Effector CD8-positive, alpha-beta T cell (primary cell): ENCODE measurements around the gene NIBAN1.
A peak's percentile ranks its signal among the peaks of the same experiment; 100 is the strongest.
"Not testable (repeated sequence)": the region's sequence is repeated elsewhere in the genome, so short reads cannot be mapped to it uniquely, and the experiment has no call there.

Source experiments
- DNase-seq: peaks from one replicate; lab custom pipeline; 2025; lab: John Stamatoyannopoulos, UW
- total RNA-seq, 4 experiments: gene quantifications; one replicate each; lab custom pipeline; 2026; lab: John Stamatoyannopoulos, UW

NIBAN1 gene
- total RNA-seq: 381 to 805 (median 472) reads per million in 4 experiments

- peak; percentile 12 for DNase-seq
Measured at GRCh38 chr1:184974056-184974836, at the start of gene NIBAN1. Gene NIBAN1, minus strand, starts transcription at chr1:184974508. Its CDS starts 152 bp downstream, at chr1:184974356.

DNA sequence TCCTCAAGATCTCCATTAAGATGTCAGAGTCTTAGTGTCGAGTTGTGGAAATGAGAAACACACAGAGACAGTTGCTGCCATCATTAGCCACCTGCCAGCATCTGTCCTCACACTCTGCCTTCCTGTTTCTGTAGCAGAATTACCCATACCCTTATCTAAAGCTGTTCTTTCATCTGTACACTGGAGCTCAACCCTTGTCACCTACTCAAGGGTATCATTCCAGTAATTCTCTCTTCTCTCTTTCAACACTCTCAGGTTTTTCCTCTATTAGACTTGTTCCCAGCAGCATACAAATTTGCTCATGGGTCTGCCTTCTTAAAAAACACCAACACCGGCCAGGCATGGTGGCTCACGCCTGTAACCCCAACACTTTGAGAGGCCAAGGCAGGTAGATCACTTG, 43.7 kb upstream of the NIBAN1 start:
- DNase-seq: no peak

- DNase-seq: no peak
Measured at GRCh38 chr1:185017338-185017737, 43.0 kb upstream of the NIBAN1 start.

DNA sequence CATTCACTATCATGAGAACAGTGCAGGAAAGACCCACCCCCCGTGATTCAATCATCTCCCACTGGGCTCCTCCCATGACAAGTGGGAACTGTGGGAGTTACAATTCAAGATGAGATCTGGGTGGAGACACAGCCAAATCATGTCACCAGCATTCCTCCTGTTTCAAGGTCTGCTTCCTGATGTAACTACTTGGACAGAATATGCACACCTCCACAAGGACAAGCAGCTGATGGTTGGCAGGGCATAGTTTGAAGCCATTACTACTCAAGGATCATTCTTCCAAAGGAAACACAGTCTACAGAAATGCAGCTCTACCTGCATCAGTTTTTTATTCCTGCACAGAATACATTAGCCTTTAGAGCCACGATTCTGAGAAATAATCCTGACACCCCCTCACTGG, 42.6 kb upstream of the NIBAN1 start:
- DNase-seq: no peak

DNA sequence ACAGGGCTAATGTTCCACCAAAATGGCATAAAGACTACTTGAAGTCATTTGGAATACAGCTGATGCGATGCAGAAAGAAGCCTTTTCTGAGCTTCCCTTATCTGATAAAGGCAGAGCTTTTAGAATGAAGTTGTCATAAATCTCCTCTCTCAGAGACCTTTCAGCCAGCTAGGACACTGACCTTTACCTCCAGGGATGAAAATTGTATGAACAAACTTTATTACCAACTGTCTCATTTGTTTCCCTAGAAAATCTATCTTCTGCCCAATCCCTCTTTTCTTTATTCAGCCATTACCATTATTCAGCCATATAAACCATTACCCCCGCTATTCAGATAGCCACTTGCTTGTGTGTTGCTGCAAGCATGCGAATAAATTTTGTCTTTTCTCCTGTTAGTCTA, 41.3 kb upstream of the NIBAN1 start:
- DNase-seq: no peak

DNA sequence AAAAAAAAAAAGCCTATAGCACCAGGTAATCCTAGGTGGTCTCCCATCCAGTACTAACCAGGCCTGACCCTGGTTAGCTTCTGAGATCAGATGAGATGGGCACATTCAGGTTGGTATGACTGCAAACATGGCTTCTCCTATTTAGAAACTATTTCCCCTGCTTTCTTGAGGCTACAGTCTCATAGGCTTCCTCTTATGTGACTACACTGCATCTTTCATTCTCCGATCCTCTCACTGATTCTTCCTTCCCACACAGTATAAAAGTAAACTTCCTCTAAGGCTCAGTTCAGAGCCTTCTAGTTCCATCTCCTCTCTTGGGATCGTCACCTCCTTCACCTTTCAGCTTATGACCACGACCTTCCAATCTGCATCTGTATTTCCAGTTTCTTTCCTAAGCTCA, 40.6 kb upstream of the NIBAN1 start:
- DNase-seq: no peak

- DNase-seq: no peak
Measured at GRCh38 chr1:185010361-185010760, 36.1 kb upstream of the NIBAN1 start.

DNA sequence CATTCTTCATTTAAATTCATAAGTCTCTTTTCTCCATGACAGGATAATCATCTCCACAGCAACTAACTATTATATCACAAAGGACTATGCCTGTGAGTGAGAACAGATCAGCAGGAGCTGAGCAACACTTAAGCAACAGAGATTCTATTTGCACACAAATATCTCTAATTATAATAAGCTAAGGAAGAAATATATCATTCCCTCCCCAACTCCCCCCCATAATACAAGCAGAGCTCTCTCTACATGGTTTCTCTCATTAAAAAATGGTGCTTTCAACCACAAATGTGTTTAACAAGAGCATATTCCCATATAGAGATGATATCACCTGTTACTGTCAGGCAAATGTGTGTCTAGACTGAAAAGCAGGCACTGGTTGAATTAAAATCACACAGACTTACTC, 34.5 kb upstream of the NIBAN1 start:
- DNase-seq: no peak

- not testable (repeated sequence) for DNase-seq
Measured at GRCh38 chr1:185001312-185001880, 27.1 kb upstream of the NIBAN1 start.

DNA sequence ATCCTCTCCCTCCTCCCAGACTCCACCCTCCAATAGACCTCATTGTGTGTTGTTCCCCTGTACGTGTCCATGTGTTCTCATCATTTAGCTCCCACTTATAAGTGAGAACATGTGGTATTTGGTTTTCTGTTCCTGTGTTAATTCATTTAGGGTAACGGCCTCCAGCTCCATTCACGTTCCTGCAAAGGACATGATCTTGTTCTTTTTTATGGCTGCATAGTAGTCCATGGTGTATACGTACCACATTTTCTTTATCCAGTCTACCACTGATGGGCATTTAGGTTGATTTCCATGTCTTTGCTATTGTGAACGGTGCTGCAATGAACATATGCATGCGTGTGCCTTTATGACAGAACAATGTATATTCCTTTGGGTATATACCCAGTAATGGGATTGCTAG, 25.7 kb upstream of the NIBAN1 start:
- DNase-seq: not testable (repeated sequence)

DNA sequence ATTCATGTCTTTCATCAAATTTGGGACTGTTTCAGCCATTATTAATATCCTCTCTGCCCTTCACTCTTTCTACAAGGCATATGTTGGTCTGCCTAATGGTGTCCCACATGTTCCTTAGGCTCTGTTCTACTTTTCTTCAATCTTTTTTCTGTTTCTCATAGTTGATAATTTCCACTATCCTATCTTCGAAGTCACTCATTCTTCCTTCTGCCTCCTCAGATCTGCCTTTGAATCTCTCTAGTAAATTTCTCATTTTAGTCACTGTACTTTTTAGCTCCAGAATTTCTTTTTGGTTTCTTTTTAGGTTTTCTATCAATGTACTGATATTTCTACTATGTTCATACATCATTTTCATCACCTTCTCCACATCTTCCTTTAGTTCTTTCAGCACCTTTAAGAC, 20.0 kb upstream of the NIBAN1 start:
- no peak for DNase-seq

GRCh38 chr1:184992271-184992670, 18.0 kb upstream of the NIBAN1 start:
- no peak for DNase-seq

DNA sequence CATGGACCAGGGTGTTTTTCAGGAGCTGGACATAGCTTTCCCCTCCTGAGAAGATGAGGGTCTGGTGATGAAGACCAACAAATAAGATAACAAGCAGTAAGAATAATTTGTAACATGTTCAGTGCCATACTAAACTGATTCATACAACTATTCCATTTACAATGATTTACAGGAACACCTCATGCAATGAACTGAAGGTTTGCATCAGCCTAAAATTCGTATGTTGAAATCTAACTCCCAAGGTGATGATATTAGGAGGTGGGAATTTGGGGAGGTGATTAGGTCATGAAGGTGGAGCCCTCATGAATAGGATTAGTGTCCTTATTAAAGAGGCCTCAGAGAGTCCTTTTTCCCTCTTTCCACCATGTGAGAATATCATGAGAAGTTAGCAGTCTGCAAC, 15.9 kb upstream of the NIBAN1 start:
- no peak for DNase-seq

GRCh38 chr1:184988506-184988905, 14.2 kb upstream of the NIBAN1 start:
- DNase-seq: no peak

- DNase-seq: no peak
Measured at GRCh38 chr1:184987696-184988095, 13.4 kb upstream of the NIBAN1 start.

DNA sequence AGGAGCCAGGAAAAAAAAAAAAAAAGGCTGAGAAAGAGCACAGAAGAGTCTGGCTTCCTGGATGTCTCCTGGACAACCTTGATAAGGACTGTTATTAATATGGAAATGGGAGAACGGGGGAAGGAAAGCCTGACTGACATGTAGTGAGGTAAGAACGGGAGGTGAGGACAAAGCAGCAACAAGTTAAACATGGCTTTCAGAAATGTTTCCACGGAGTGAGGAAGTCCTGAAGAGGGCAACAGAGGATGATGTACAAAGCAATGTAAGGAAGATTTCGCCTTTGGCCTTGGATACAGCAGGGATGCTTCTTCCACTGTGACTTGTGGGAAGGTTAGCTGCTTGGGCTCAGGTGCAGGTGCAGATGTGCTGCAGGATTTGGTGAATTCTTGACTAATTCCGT, 11.9 kb upstream of the NIBAN1 start:
- DNase-seq: no peak

DNA sequence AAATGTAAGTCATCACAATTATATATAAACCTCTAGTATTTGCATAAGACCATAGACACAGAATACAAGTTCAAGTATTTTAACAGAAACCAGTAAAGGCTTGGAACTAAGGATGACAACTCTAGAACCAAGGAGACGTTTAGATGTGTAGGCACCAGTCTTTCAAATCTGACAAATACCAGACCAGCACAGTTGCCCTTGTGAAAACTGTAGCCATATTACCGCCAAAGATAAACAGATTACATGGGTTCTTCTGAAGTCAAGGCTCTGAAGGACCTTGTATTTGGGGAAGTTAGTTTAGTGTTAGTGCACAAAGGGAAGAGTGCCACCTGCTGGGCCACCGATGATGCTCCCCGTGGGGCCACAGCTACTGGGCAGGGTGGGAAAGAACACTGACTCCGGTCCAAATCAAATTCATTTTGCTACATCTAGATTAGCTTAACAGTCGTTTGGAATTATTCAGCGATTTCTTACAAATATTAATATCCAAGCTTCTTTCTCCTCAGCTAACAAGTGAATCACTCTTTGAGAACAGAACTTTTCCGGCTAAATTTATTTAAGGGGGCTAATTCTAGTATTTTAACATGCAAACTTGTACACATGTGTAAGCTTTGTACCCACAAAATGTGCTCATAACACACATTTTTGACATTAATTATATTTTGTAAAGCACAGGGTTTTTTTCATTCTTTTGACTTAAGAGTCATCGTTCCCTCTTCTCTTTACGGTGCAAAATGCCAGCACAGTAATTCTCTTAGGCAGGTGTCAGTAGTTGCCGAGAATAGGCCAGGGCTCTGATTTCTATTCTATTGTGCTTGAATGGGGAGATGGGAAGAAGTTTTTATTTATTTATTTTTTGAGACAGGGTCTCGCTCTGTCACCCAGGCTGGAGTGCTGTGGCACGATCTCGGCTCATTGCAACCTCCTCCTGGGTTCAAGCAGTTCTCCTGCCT, 8.0 kb upstream of the NIBAN1 start:
- DNase-seq: peak; percentile 31

- no peak for DNase-seq
Measured at GRCh38 chr1:184980726-184981125, 6.4 kb upstream of the NIBAN1 start.

DNA sequence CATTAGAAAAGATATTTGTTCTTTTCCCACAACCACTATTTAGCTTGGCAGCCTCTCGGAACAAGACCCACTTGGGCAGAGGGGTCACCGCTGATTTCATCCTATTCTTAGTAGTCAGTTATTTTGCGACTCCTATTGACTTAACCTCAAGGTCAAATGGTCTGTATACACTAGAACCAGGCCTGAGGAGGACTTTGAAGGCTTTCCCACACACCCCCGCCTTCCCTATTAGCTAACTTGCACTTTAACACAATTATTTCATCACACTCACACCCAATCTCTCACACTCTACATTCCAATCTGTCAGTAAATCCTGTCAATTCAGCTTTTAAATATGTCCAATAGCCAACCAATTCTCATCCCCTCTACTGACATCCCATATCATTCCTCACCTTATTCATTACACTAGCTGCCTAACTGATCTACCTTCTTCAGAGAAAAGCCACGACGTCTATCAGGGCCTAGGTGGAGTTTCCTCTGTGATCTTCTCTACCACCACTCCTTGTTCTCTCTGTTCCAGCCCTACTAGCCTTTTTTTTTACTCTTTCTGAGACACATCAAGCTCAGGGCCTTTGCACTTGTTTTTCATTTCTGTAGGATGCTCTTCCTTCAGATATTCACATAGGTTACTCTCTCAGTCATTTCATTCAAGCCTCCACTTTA, 1.0 kb upstream of the NIBAN1 start:
- no peak for DNase-seq

GRCh38 chr1:184974837-184975115, 468 bp upstream of the NIBAN1 start:
- no peak for DNase-seq

GRCh38 chr1:184973272-184974055, 844 bp downstream of the NIBAN1 start:
- DNase-seq: peak; percentile 11
